AG09319 (cell line): ENCODE data around the gene SMIM35.

Experiments
- DNase-seq: peaks from one replicate; pipeline ENCODE4 v3.0.0-alpha.2; 2010; ENCODE audit warnings: low read depth; ENCODE audit errors: extremely low read depth
- TF ChIP-seq, protein P1 (sequence below): IDR thresholded peaks from 2 replicates; pipeline ENCODE4 v1.5.1; 2011; ENCODE audit warnings: low read depth, mild to moderate bottlenecking, inconsistent platforms, low read length, moderate library complexity

SMIM35 gene

GRCh38 chr11:117992136-117992535 is 94.6 kb downstream of the SMIM35 start:
- DNase-seq = no peak

GRCh38 chr11:117989351-117990102 is 97.2 kb downstream of the SMIM35 start:
- DNase-seq = no peak
- TF ChIP-seq, protein P1, sequence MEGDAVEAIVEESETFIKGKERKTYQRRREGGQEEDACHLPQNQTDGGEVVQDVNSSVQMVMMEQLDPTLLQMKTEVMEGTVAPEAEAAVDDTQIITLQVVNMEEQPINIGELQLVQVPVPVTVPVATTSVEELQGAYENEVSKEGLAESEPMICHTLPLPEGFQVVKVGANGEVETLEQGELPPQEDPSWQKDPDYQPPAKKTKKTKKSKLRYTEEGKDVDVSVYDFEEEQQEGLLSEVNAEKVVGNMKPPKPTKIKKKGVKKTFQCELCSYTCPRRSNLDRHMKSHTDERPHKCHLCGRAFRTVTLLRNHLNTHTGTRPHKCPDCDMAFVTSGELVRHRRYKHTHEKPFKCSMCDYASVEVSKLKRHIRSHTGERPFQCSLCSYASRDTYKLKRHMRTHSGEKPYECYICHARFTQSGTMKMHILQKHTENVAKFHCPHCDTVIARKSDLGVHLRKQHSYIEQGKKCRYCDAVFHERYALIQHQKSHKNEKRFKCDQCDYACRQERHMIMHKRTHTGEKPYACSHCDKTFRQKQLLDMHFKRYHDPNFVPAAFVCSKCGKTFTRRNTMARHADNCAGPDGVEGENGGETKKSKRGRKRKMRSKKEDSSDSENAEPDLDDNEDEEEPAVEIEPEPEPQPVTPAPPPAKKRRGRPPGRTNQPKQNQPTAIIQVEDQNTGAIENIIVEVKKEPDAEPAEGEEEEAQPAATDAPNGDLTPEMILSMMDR = no peak

More at GRCh38 chr11:117992136-117992535, 94.6 kb downstream of the SMIM35 start:
- TF ChIP-seq, protein P1 = no peak

- TF ChIP-seq, protein P1 = no peak
- no peak for DNase-seq
These were observed 99.7 kb downstream of the SMIM35 start for GRCh38 chr11:117986981-117987574.

- DNase-seq = no peak
- TF ChIP-seq, protein P1 = no peak
These were observed 100.5 kb downstream of the SMIM35 start, which contains the start of gene IL10RA for GRCh38 chr11:117985953-117986887. TSS of gene IL10RA (plus strand) at chr11:117986394. CDS start at chr11:117986468, 74 bp downstream.

GRCh38 chr11:117984476-117984875 is 102.3 kb downstream of the SMIM35 start:
- TF ChIP-seq, protein P1 = no peak
- DNase-seq = no peak

- no peak for DNase-seq
- TF ChIP-seq, protein P1 = no peak
These were observed 103.6 kb downstream of the SMIM35 start for GRCh38 chr11:117983163-117983475.
